ENCODE measurements around the gene NRN1L.
"Not testable (repeated sequence)": the region's sequence is repeated elsewhere in the genome, so short reads cannot be mapped to it uniquely, and the experiment has no call there.

NRN1L gene

DNA sequence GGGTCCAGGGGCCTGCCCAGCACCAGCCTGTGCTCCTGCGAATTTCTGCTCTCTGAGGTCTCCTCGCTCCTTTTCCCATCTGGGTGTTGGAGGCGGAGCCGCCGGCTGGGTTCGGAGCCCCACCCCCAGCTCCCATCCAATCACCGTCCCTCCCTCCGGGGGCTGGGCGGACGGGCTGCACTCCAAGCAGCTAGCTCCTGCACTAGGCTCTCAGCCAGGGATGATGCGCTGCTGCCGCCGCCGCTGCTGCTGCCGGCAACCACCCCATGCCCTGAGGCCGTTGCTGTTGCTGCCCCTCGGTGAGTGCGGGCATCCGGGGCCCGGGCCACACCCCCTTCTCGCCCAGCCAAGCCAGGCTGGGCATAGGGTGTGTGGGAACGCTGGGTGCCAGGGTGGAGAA is at the start of gene NRN1L:
TSS of gene NRN1L (plus strand) at position 202 of the 400 bp plus-strand sequence. CDS start at position 221, 19 bp downstream.
- TF ChIP-seq, protein P1, sequence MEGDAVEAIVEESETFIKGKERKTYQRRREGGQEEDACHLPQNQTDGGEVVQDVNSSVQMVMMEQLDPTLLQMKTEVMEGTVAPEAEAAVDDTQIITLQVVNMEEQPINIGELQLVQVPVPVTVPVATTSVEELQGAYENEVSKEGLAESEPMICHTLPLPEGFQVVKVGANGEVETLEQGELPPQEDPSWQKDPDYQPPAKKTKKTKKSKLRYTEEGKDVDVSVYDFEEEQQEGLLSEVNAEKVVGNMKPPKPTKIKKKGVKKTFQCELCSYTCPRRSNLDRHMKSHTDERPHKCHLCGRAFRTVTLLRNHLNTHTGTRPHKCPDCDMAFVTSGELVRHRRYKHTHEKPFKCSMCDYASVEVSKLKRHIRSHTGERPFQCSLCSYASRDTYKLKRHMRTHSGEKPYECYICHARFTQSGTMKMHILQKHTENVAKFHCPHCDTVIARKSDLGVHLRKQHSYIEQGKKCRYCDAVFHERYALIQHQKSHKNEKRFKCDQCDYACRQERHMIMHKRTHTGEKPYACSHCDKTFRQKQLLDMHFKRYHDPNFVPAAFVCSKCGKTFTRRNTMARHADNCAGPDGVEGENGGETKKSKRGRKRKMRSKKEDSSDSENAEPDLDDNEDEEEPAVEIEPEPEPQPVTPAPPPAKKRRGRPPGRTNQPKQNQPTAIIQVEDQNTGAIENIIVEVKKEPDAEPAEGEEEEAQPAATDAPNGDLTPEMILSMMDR (conservative IDR thresholded peaks at IDR 0.05; ENCODE audit: low read depth, low read length): no peak
- Histone ChIP-seq H4K20me1 (ENCODE audit: insufficient read depth) (no peaks in the 10 kb centered on the region), H3K9ac (no peak within 1 kb of the TSS), H3K4me3 (IDR thresholded peaks at IDR 0.05; ENCODE audit: insufficient read depth, low read depth, low read length) (no peak within 1 kb of the TSS), H3K4me1 (ENCODE audit: low read depth, poor library complexity, severe bottlenecking) (no peaks in the 10 kb centered on the region), H3K27me3 (ENCODE audit: insufficient read depth, low read depth) (no peaks in the 10 kb centered on the region), H3K27ac (no peak within 1 kb of the TSS), H2AFZ (ENCODE audit: low read depth) (no peak within 1 kb of the TSS), H3K36me3 (ENCODE audit: insufficient read depth) (0 out of 2 replicates have a peak, but pooled peaks cover 5% of the 10 kb centered on the region), H3K4me2 (no peak within 1 kb of the TSS), H3K79me2 (ENCODE audit: insufficient read depth, low read depth) (no peaks in the 10 kb centered on the region)

DNA sequence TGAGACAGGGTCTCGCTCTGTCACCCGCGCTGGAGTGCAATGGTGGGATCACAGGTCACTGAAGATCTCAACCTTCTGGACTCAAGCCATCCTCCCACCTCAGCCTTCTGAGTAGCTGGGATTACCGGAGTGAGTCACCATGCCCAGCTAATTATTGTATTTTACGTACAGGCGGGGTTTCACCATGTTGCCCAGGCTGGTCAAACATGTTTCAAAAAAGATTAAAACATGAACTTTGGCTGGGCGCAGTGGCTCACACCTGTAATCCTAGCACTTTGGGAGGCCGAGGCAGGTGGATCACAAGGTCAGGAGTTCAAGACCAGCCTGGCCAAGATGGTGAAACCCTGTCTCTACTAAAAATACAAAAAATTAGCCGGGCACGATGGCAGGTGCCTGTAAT is 47.5 kb upstream of the NRN1L start:
- H3K27ac ChIP-seq; H3K9ac ChIP-seq; H3K4me2 ChIP-seq; H2AFZ ChIP-seq (ENCODE audit: low read depth); H3K27me3 ChIP-seq (ENCODE audit: insufficient read depth, low read depth); H4K20me1 ChIP-seq (ENCODE audit: insufficient read depth); H3K36me3 ChIP-seq (ENCODE audit: insufficient read depth); H3K4me3 ChIP-seq (IDR thresholded peaks at IDR 0.05; ENCODE audit: insufficient read depth, low read depth, low read length): not testable (repeated sequence)
- Histone ChIP-seq H3K79me2 (ENCODE audit: insufficient read depth, low read depth) (peaks cover 13% of the 10 kb centered on the region), H3K4me1 (ENCODE audit: low read depth, poor library complexity, severe bottlenecking) (peaks cover 14% of the 10 kb centered on the region)

DNA sequence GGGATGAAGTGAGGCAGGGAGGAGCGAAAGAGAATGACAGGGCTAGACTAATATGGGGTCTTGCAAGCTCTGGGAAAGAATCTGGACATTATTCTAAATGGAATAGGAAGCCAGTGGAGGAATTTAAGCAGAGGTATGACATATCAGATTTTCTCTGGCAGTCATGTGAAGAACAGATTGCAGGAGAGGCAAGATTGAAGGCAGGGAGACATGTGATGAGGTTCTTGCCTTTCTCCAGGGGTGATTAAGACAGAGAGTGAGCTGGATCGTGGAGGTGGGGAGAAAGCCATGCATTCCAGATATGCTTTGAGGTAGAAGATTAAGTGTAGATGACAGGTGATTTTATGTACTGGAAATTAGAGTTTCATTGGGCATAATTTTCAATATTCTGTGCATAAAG is 46.9 kb upstream of the NRN1L start:
- H3K4me3 ChIP-seq (IDR thresholded peaks at IDR 0.05; ENCODE audit: insufficient read depth, low read depth, low read length): no peak overlapping the region
- no peaks in the 10 kb centered on the region for H4K20me1 ChIP-seq (ENCODE audit: insufficient read depth)
- H3K4me2 ChIP-seq: no peak overlapping the region
- no peaks in the 10 kb centered on the region for H3K36me3 ChIP-seq (ENCODE audit: insufficient read depth)
- H3K27ac ChIP-seq: no peak overlapping the region
- no peak overlapping the region for H2AFZ ChIP-seq (ENCODE audit: low read depth)
- H3K9ac ChIP-seq: no peak overlapping the region
- H3K79me2 ChIP-seq (ENCODE audit: insufficient read depth, low read depth): peaks cover 7% of the 10 kb centered on the region
- H3K27me3 ChIP-seq (ENCODE audit: insufficient read depth, low read depth): 0 out of 2 replicates have a peak, but pooled peaks cover 2% of the 10 kb centered on the region
- TF ChIP-seq, protein P1 (conservative IDR thresholded peaks at IDR 0.05; ENCODE audit: low read depth, low read length): no peak
- peaks cover 12% of the 10 kb centered on the region for H3K4me1 ChIP-seq (ENCODE audit: low read depth, poor library complexity, severe bottlenecking)

DNA sequence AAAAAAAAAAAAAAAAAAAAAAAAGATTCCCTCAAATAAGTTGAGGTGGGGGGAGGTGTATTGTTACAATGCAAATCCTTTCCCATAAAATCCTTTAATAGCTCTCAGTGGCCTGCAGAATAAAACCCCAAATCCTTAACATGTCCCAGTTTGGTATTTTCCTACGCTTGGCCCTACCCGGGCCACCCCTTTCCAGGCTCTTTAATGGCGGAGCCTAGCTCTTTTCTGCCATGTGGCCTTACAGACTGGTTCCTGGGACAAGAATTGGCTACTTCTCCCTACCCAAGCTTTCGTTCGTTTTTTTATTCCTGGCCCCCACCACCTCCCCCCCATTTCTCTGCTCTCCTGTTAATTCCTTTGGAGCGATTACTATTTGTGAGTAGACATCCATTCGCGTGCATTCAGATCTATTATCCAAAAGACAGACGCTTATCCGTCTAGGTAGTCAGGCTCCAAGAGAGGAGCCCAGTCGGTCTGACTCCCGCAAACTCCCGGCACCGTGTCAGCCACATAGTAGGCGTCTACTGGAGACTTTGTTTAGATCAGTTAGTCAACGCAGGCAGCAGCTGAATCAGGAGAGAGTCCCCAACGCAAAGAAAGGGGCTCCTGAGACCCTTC is 43.4 kb upstream of the NRN1L start:
- no peaks in the 10 kb centered on the region for H4K20me1 ChIP-seq (ENCODE audit: insufficient read depth)
- no peaks in the 10 kb centered on the region for H3K36me3 ChIP-seq (ENCODE audit: insufficient read depth)
- H3K27me3 ChIP-seq (ENCODE audit: insufficient read depth, low read depth): 0 out of 2 replicates have a peak, but pooled peaks cover 2% of the 10 kb centered on the region
- H2AFZ ChIP-seq (ENCODE audit: low read depth): peak overlapping the region; percentile 64
- TF ChIP-seq, protein P1 (conservative IDR thresholded peaks at IDR 0.05; ENCODE audit: low read depth, low read length): no peak
- H3K79me2 ChIP-seq (ENCODE audit: insufficient read depth, low read depth): peaks cover 30% of the 10 kb centered on the region
- H3K9ac ChIP-seq: peak overlapping the region; percentile 57; the same call in 1 of the 2 replicates
- peaks cover 29% of the 10 kb centered on the region for H3K4me1 ChIP-seq (ENCODE audit: low read depth, poor library complexity, severe bottlenecking)
- H3K4me3 ChIP-seq (IDR thresholded peaks at IDR 0.05; ENCODE audit: insufficient read depth, low read depth, low read length): no peak overlapping the region
- H3K4me2 ChIP-seq: peak overlapping the region; percentile 32
- 0 out of 2 replicates have a peak overlapping the region, but pooled peaks have one; percentile 72 for H3K27ac ChIP-seq
